Upper lobe of left lung (tissue), 6 donors: ENCODE data around the gene CTNNA1. TPM values are rescaled to one million over a fixed set of nuclear protein-coding genes. Genes with fewer than 3 reads are reported as not detected.

ENCODE experiments used
- ATAC-seq, 2 donors: fragments of 200-7000 bp; cut with Tn5 transposase; one replicate each; pipeline ENCODE4 v1.9.1; 2022; ENCODE audit warnings: mild to moderate bottlenecking in 2 of 2, moderate library complexity in 2 of 2; ENCODE audit not compliant: low FRiP score in 2 of 2
- DNase-seq, 2 donors: peaks; one replicate each; pipeline ENCODE4 v3.0.0-alpha.2; 2019 to 2020
- H3K27ac ChIP-seq, 4 donors: fragments of 200-600 bp; sonication (generic); one replicate each; pipeline ENCODE4 v1.5.1; 2016 to 2019
- H3K27me3 ChIP-seq, 4 donors: fragments of 200-600 bp; sonication (generic); one replicate each; pipeline ENCODE4 v1.5.1; 2017 to 2019
- H3K36me3 ChIP-seq, 4 donors: fragments of 200-600 bp; sonication (generic); one replicate each; pipeline ENCODE4 v1.5.1; 2016 to 2019
- H3K4me1 ChIP-seq, 4 donors: fragments of 200-600 bp; sonication (generic); one replicate each; pipeline ENCODE4 v1.5.1; 2018 to 2019
- H3K4me3 ChIP-seq, 4 donors: fragments of 200-600 bp; sonication (generic); one replicate each; pipeline ENCODE4 v1.5.1; 2017 to 2019; ENCODE audit warnings: mild to moderate bottlenecking in 2 of 4, moderate library complexity in 1 of 4
- H3K9me3 ChIP-seq, 4 donors: fragments of 200-600 bp; sonication (generic); one replicate each; pipeline ENCODE4 v1.5.1; 2018 to 2019
- CTCF ChIP-seq, 6 experiments: fragments of 450-650 bp in 4 of 6; fragments of 200-600 bp in 2 of 6; sonication (generic) in 2 of 6; IDR thresholded peaks; one replicate each; pipeline ENCODE4 v1.5.1; 2016 to 2019; ENCODE audit warnings: antibody characterized with exemption in 6 of 6
- EP300 ChIP-seq, 4 donors: sonication (generic); formaldehyde crosslinking; IDR thresholded peaks; one replicate each; pipeline ENCODE4 v1.5.1; 2017; ENCODE audit warnings: antibody characterized with exemption in 4 of 4, control low read depth in 2 of 4
- POLR2A ChIP-seq, 4 donors: fragments of 450-650 bp; IDR thresholded peaks; one replicate each; pipeline ENCODE4 v1.5.1; 2016 to 2017; ENCODE audit warnings: antibody characterized with exemption in 4 of 4, mild to moderate bottlenecking in 2 of 4
- POLR2AphosphoS5 ChIP-seq, 2 donors: sonication (generic); formaldehyde crosslinking; IDR thresholded peaks; one replicate each; pipeline ENCODE4 v1.5.1; 2017; ENCODE audit warnings: antibody characterized with exemption in 2 of 2
- WGBS, 2 donors: methylation state at CpG; one replicate each; pipeline ENCODE4 v1.1.5; 2017 to 2018; 5-methylcytosine and 5-hydroxymethylcytosine counted together
- total RNA-seq, 6 donors: library from RNA; depleted of rRNA in 4 of 6; stranded (reverse); fragments of >200 nt in 4 of 6; gene quantifications; one replicate each; pipeline versions ENCODE4 v1.1.0 to v1.2.1, GENCODE V29; 2016 to 2021
- donor health status: DM: no; HTN: no; CAD: no; lungs with moderate emphysema.
- donor health status: DM: no; HTN: yes; CAD: no; lungs with severe emphysema.

Gene CTNNA1
- total RNA-seq, 6 donors from 2014 or later: 352 to 505 (median 415) TPM

GRCh38 chr5:138792195-138792790 lies 39.1 kb downstream of the CTNNA1 start:
- no peaks in the 10 kb centered on the region for H3K36me3 ChIP-seq
- H3K4me1 ChIP-seq: peaks cover 20 to 39% (median 27%) of the 10 kb centered on the region in 4 donors
- 56 to 71% methylated on average over 4 of the region's 4 CpGs for WGBS, 2 donors
- H3K4me3 ChIP-seq: no peak overlapping the region
- H3K27ac ChIP-seq: no peak overlapping the region
- TF ChIP-seq EP300 (IDR thresholded peaks at IDR 0.05) (no peak), POLR2AphosphoS5 (IDR thresholded peaks at IDR 0.05) (no peak), CTCF (IDR thresholded peaks at IDR 0.05) (no peak), POLR2A (IDR thresholded peaks at IDR 0.05) (no peak)
- DNase-seq (no peak), ATAC-seq (no peak)
- H3K27me3 ChIP-seq: no peaks in the 10 kb centered on the region
- H3K9me3 ChIP-seq: no peaks in the 10 kb centered on the region

GRCh38 chr5:138793575-138793974 lies 40.4 kb downstream of the CTNNA1 start:
- no peak overlapping the region for H3K27ac ChIP-seq
- DNase-seq (no peak), ATAC-seq (no peak)
- H3K36me3 ChIP-seq: no peaks in the 10 kb centered on the region
- H3K4me3 ChIP-seq: no peak overlapping the region
- peaks cover 20 to 35% (median 27%) of the 10 kb centered on the region in 4 donors for H3K4me1 ChIP-seq
- no peaks in the 10 kb centered on the region for H3K9me3 ChIP-seq
- no peaks in the 10 kb centered on the region for H3K27me3 ChIP-seq
- TF ChIP-seq POLR2AphosphoS5 (IDR thresholded peaks at IDR 0.05) (no peak), EP300 (IDR thresholded peaks at IDR 0.05) (no peak), CTCF (IDR thresholded peaks at IDR 0.05) (no peak), POLR2A (IDR thresholded peaks at IDR 0.05) (no peak)

- WGBS, 2 donors: 66 to 83% methylated on average over 3 of the region's 3 CpGs
- Histone ChIP-seq H3K27ac (no peak overlapping the region), H3K27me3 (no peaks in the 10 kb centered on the region), H3K4me1 (peaks cover 2 to 10% (median 4%) of the 10 kb centered on the region in 4 donors), H3K9me3 (no peaks in the 10 kb centered on the region), H3K36me3 (peaks cover 0 to 4% (median 0%) of the 10 kb centered on the region in 4 donors), H3K4me3 (no peak overlapping the region)
- TF ChIP-seq EP300 (IDR thresholded peaks at IDR 0.05): no peak
- no peak for TF ChIP-seq POLR2AphosphoS5 (IDR thresholded peaks at IDR 0.05)
- TF ChIP-seq CTCF (IDR thresholded peaks at IDR 0.05): no peak
- TF ChIP-seq POLR2A (IDR thresholded peaks at IDR 0.05): no peak
- DNase-seq: no peak
- no peak for ATAC-seq
Measured at GRCh38 chr5:138803285-138803684, 50.1 kb downstream of the CTNNA1 start.

GRCh38 chr5:138803935-138804334 lies 50.7 kb downstream of the CTNNA1 start:
- Histone ChIP-seq H3K27me3 (no peaks in the 10 kb centered on the region), H3K27ac (no peak overlapping the region), H3K36me3 (peaks cover 0 to 4% (median 0%) of the 10 kb centered on the region in 4 donors), H3K9me3 (no peaks in the 10 kb centered on the region), H3K4me3 (no peak overlapping the region), H3K4me1 (peaks cover 2 to 10% (median 4%) of the 10 kb centered on the region in 4 donors)
- 80 to 90% methylated on average over 1 of the region's 1 CpG for WGBS, 2 donors
- TF ChIP-seq CTCF (IDR thresholded peaks at IDR 0.05): no peak
- TF ChIP-seq POLR2A (IDR thresholded peaks at IDR 0.05): no peak
- TF ChIP-seq POLR2AphosphoS5 (IDR thresholded peaks at IDR 0.05): no peak
- DNase-seq: no peak
- no peak for ATAC-seq

GRCh38 chr5:138805096-138805495 lies 51.9 kb downstream of the CTNNA1 start:
- H3K27me3 ChIP-seq: no peaks in the 10 kb centered on the region
- H3K4me1 ChIP-seq: peaks cover 2 to 10% (median 4%) of the 10 kb centered on the region in 4 donors
- no peaks in the 10 kb centered on the region for H3K9me3 ChIP-seq
- DNase-seq (no peak), ATAC-seq (no peak)
- TF ChIP-seq POLR2A (IDR thresholded peaks at IDR 0.05): no peak
- TF ChIP-seq POLR2AphosphoS5 (IDR thresholded peaks at IDR 0.05): no peak
- no peak for TF ChIP-seq CTCF (IDR thresholded peaks at IDR 0.05)
- TF ChIP-seq EP300 (IDR thresholded peaks at IDR 0.05): no peak
- H3K36me3 ChIP-seq: peaks cover 0 to 7% (median 0%) of the 10 kb centered on the region in 4 donors
- H3K4me3 ChIP-seq: no peak overlapping the region
- no peak overlapping the region for H3K27ac ChIP-seq
